Left renal cortex interstitium (tissue), 4 donors: ENCODE data around the gene TCF12. TPM values are rescaled to one million over a fixed set of nuclear protein-coding genes. Genes with fewer than 3 reads are reported as not detected.
"Not testable (repeated sequence)": the region's sequence is repeated elsewhere in the genome, so short reads cannot be mapped to it uniquely, and the experiment has no call there.

Experiments used
- DNase-seq, 4 donors: peaks; one replicate each; pipeline ENCODE4 v3.0.0-alpha.2; 2013; ENCODE audit warnings: low read depth in 4 of 4, low spot score in 2 of 4, missing footprints in 1 of 4
- polyA plus RNA-seq, 4 donors: library from polyadenylated mRNA; unstranded; fragments of 120-200 nt; gene quantifications; one replicate each; pipeline ENCODE4 v1.2.1, GENCODE V29; 2013; ENCODE audit not compliant: insufficient read length in 4 of 4

TCF12 gene
- polyA plus RNA-seq, 4 donors: 153 to 190 (median 164) TPM

DNA sequence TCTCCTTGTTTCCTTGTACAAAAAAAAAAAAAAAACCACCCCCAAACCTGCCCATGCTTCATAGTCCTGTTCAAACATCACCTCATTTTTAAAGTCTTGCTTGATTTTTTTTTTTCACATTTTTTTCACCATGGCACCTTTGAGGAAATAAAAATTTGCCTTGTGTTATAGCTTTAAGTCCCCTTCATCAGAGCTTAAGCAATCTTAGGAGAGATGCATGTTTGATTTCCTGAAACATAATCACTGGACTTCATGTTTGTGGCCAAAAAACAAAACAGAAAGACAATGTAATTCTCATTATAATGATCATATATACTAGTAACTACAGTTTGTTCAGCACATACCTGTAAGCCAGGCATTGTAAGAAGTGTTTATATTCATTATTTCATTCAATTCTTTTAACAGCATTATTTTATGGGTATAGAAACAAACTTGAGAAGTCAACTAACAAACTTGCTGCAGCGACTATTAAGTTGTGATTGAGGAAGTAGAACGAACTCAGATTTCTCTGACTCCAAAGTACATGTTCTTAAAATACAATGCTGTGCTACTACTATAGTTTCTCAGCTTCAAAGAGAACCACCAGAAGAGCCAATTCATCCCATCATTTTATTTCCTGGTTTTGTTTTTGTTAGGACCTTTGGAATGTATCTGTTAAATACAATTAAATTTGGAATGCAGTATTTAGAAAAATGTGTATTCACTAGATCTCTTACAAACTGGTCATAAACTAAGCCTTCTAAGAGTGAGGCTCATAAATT, 203.8 kb downstream of the TCF12 start:
- no peak for DNase-seq

DNA sequence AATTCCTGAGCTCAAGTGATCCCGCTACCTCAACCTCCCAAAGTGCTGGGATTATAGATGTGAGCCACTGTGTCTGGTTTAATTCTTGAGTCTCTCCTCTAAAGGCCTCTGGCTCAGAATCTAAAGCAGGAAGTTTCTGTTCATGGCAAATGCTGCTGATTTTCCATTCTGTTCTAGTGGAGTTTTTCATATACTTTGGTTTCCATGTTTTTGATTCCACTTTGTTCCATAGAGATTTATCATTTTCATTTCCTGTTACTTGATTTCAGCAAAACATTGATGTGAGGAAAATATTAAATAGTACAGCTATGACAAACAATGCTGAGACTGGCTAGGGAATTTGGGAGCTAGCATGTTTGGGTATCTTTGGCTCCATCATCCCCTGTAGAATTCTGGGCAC, 205.6 kb downstream of the TCF12 start:
- DNase-seq: no peak

DNA sequence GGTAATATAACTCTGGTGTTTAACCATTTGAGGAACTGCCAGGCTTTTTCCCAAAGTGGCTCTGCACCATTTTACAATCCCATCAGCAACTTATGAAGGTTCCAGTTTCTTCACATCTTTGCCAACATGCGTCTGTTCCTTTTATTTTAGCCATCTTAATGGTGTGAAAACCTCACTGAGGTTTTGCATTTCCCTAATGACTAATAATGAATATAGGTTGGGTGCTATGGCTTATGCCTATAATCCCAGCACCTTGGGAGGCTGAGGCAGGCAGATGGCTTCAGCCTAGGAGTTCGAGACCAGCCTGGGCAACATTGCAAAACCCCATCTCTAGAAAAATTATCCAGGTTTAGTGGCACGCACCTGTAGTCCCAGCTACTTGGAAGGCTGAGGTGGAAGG, 210.6 kb downstream of the TCF12 start:
- DNase-seq: no peak

DNA sequence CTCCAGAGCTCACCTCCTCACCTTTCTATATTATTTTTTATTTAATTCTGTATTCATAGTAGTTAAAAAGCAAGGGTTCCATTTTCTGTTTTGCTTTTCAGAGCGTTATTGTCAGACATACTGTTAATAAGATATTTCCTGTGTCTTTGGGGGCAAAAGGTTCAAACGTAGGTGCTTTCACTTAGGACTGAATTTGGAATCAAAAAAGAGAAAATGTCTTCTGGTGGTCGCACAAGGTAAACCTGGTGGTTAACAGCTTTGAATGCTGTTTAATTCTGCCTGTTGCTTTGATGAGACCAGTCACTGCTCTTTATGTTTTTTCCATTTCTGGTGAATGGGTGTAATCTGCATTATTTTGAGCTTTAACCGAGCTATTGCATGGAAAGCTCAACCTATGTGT, 212.5 kb downstream of the TCF12 start:
- no peak for DNase-seq

DNA sequence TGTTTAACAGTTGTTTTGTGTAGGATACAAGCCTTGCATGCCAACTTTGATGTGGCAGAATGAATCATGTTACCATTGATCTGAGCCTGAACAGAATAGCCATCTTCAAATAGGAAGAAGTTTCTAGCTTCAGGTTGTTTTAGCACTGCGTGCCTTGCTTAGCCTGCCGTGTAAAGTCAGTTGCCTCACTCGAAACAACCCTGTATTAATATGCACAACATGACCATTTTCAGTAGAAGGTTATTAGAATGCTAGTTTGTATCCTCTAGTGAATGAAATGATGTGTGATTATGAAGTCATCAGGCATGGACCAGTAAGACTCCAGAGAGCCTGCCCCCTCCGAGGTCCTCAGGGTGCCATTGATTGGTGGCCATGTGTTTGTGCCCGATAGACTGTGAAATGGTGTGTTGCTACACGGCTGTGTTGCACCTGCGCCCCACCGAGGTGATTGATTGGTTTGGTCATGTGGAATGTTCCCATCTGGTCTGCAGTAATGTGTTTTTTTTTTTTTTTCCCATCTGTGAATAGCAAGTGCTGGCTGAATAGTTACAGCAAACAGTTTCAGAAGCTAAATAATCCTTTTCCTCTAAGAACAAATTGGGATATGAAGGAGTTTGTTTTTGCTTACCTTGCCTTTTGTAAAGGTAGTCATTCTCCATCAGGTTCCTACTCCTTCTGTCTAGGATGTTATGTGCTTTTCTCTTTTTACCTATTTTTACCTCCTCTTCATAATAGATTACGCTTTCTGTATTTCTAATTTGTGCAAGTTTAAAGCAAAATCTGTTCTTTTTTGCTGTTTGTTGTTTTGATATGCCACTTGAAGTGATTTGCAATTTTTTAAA, 214.9 kb downstream of the TCF12 start:
- DNase-seq: no peak

DNA sequence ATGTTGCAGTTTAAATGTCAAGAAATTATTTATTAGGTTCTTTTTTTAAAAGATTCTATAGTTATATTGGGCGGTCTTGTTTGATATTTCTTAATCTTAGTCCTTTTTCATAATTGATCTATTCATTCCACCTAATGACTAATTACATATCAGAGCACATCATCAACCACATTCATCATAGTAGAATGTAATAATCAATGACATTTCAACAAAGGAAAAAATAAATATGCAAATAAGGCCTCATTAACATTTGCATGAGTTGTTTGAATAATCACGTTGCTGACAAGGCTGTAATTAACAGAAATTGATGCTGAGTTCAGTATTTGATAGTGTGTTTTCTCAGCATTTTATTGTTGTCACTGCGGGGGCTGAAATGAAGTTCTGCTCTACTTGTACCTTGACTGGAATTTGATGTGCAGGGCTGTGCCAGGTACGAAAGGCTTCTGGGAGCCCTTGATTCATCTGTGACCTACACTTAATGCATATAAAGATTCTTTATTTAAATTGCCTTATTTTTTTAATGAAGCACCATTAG, 215.7 kb downstream of the TCF12 start:
- DNase-seq: no peak

DNA sequence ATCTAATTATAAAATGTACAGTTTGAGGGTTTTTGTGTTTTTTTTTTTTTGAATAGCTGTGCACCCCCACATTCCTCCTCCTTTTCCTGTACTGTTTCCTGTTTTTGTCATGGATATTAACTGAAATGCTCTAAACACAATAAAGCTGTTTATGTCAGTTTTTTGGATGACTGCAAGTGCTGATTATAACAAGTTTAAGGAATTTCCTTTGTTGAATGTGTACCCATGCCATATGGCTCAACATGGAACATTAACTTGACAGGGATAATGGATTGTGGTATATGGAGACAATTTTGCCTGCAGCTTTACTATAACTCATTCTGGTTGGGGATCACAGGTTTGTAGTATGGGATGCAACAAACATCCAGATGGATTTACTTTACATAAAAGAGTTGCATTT, 216.4 kb downstream of the TCF12 start:
- no peak for DNase-seq

DNA sequence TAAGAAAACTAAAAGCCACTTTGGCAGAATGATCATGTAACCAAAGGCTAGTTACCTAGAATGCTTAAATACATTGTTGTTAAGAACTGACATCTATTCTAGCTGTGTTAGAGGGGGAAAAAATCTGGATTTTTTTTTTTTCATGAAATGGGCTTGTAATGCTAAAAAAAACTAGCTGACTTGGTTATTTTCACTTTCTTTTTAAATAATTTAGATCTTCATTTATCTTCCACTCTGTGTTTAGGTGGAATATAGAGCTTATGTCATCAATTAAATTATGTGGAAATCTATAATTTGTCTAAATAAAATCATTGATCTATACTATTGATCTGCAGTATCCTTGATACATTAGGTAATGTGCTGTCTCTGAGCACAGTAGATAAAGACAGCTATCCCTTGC, 217.4 kb downstream of the TCF12 start:
- DNase-seq: no peak

DNA sequence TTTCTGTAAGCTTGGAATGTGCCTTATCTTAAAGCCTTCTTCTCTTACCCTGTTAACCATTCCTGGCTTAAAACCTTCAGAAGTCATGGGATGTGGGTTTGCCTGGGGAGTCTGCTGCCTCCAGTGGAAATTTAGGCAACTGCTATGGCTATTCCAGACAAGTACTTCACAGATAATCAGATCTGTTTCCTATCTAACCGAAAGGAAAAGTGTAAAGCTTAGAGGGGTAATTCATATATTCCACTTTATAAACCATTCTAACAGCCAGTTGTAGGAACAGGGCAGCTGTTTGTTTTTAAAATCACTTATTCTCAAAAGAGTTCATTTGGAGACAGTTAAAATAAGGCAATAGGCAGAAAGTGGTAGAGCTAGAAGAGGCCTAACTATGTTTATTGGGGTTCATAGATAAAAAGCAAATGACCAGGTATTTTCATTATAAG, 219.9 kb downstream of the TCF12 start:
- DNase-seq: no peak

DNA sequence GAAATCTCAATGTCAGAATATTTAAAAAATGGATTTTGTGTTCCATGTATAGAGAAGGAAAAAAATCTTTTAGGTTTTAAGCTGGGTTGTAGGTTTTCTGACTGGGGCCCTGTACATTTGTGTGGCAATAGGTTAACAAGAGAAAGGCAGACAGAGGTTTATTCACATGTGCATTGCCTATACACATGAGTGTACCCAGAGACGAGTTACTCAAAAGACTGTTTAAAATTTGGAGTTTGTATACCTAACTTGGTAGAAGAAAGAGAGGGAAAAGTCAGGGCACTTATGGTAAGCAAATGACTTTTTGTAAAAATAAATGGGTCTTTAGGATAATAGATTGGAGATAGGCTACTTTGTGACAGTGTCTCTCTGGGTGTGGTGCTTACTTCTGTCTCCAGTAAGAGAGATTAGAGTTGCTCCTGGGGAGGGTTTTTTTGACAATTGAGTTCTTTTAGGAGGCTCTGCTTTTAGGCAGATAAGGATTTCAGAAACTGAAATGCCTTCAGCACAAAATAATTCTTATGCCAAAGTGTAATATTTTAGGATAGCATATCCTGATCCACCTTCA, 225.2 kb downstream of the TCF12 start:
- no peak for DNase-seq

DNA sequence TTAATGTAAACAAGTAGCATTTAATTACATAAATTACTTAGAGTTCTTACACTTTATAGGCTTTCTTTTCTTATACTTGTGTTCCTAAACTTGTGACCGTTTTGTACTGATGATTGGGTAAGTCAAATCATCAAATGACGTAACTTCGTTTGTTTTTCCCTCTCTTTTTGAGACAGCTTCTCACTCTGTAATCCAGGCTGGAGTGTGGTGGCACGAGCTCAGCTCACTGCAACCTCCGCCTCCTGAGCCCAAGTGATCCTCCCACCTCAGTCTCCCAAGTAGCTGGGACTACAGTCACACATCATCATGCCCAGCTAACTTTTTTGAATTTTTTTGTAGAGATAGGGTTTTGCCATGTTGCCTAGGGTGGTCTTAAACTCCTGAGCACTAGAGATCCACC, 226.0 kb downstream of the TCF12 start:
- no peak for DNase-seq

DNA sequence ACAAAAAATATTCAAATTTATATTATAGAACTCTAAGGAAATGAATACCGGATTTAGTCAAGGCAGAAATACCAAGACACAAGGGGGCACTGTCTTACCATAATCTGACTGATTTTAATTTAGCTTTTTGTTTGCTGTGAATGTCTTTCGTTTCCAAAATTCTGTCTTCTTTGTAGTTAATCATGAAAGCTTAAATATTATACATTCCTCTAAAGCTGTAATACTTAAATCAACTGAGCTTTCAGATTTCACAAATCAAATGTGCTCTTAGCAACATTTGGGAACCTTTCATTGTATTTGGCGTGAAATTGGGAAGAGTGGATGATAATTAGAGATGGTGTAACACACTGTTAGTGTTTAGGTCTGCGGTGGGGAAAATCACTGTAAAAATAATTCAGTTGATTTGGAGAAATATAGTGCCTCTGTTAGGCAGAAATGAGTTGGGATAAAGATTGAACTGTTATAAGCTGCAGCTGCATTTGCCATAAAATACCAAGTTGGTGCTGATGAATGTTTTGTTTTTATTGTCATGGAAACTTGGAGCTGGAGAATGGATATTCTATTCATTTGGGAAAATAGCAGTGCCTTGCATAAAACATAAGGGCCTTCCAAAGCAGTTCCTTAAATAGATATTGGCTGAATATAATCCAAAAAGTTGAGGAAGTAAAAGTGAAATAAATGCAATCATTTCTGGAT, 228.2 kb downstream of the TCF12 start:
- DNase-seq: peak in 1 of 4 donors; percentile 62

DNA sequence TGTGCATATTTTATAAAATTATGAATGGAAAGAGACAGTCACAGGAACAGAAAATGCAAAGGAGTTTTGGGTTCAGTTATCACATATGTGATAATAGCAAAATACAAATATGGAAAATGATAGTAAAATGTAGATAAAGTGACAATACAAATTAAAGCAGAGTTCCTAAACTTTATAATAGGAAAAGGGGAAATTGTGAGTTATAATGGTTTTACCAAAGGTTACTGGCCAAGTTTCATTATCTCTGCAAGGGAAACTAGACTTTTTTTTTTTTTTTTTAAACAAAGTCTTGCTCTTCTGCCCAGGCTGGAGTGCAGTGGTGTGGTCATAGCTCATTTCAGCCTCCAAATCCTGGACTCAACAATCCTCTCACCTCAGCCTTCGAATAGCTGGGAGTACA, 229.2 kb downstream of the TCF12 start:
- DNase-seq: no peak

DNA sequence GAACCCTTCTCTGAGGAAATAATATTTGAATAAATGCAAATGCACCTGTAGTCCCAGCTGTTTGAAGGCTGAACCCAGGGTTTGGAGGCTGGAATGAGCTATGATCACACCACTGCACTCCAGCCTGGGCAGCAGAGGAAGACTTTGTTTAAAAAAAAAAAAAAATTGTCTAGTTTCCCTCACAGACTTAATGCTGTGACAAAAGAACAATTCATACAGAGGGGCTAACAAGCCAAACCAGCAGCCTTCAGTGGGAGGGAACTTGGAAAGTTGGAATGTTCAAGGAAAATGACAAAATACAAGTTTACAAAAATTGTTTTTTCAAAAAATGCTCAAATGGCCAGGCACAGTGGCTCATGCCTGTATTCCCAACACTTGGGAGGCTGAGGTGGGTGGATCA, 229.8 kb downstream of the TCF12 start:
- DNase-seq: no peak

DNA sequence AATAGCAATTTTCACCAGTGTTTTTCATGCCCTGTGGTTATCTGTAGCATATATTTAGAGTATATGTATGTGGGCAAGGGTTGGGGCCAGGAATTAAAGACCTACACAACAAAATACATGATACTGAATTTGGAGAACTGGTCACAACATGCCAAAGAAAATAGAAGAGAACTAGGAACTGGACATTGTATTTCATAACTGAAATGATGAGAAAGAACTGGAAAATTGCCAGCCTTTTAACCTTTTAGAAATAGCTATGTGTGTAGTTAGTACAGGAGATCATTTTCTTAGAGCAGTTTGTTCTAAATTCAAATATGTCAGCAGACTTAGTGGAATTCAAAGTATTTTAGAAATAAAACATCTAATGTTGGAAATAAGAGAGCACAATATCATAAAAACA, 230.8 kb downstream of the TCF12 start:
- no peak for DNase-seq

DNA sequence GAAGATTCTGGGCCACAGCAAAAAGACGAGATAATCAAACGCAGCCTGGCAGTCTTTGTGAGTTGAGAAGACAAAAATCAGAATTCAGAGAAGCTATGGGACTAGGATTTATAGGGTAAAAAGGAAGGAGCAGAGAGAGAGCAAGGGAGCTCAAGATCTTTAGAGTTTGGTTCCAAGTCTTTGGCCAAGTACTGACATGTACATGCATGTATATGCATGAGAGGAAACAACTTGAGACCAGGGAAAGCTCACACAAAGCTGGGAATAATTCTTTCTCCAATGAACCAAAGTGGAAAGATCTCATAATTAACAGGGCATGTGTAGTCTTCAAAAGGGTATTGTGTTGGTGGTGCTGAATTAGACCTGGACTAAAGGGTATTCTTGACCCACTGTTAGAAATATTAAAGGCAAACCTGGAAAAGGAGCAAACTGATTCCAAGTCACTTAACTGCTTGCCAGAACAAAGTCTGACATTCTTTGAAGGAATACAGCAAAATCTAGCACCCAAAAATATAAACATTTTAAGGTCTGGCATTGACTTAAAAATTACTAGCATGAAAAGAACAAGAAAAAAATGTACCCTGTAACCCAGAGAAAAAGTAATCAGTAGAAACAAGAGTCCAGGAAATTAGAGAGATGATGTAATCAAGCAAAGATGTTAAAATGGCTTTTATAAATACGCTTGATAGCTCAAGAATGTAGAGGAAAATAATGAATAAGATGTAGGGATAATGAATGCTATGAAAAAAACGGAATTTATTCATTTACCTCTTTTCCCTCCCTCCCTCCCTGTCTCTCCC, 231.8 kb downstream of the TCF12 start:
- DNase-seq: no peak

DNA sequence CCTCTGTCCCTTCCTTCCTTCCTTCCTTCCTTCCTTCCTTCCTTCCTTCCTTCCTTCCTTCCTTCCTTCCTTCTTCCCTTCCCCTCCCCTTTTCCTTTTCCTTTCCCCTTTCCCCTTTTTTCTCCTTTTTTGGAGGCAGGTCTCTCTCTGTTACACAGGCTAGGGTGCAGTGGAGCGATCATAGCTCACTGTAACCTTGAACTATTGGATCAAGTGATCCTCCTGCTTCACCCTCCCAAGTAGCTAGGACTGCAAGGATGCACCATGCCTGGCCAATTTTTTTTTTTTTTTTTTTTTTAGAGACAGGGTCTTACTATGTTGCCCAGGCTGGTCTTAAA, 232.4 kb downstream of the TCF12 start:
- not testable (repeated sequence) for DNase-seq

DNA sequence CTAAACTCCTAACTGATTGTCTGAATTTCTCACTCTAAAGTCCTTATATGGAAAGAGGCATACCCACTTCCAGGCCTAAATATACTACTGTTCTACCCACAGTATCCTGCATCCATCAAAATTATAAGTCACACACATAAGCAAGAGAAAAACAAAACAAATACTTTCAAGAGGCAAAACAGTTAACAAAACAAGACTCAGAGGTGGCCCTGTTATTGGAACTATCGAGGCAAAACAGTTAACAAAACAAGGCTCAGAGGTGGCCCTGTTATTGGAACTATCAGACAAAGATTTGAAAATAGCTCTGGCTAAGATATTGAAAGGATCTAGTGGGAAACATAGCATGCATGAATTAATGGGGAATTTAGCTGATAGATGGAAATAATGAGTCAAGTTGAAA, 233.7 kb downstream of the TCF12 start:
- DNase-seq: no peak

DNA sequence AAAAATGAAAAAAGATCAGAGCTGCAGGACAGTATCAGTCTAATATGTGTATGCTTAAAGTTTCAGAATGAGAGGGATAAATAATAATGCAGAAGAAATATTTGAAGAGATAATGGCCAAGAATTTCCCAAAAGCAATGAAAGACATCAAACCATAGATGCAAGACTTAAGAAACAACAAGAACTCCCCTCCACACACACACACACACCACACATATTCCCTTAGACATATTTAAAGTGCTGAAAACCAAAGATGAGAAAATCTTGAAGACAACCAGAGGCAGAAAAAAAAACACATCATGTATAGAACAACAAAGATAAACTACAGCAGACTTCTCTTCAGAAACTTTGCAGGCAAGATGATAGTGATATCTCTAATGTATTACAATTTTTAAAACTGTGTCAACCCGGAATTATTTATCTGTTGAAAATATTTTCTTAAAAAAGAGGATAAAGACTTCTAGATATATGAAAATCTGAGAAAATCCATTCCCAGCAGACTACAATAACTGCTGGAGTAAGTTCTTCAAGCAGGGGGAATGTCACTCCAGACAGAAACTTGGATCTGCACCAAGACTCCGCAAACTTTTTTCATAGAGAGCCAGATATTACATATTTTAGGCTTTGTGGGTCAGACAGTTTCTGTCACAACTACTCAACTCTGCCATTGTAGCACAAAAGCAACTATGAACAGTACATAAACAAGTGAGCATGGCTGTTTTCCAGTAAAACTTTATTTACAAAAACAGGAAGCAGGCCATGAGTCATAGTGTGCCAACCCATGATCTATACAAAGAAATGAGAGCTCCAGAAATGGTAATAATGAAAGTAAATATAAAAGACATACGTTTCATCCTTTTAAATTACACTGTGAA, 234.5 kb downstream of the TCF12 start:
- DNase-seq: no peak
